GM21786 (cell line): ENCODE data around the gene RNASE12.
"Not testable (repeated sequence)": the region's sequence is repeated elsewhere in the genome, so short reads cannot be mapped to it uniquely, and the experiment has no call there.

Experiments used
- ATAC-seq: cut with Tn5 transposase; IDR thresholded peaks from one replicate; pipeline ENCODE4 v1.9.1; 2021; ENCODE audit not compliant: unreplicated experiment

RNASE12 gene

GRCh38 chr14:20591235-20591634, at the start of gene RNASE12:
Gene RNASE12, minus strand, starts transcription at chr14:20591376. Its CDS starts 653 bp downstream, at chr14:20590723.
- no peak for ATAC-seq

GRCh38 chr14:20632831-20633691, 41.9 kb upstream of the RNASE12 start:
- peak; percentile 69 for ATAC-seq

- peak; percentile 9 for ATAC-seq
Measured at GRCh38 chr14:20632448-20632830, 41.3 kb upstream of the RNASE12 start.

- no peak for ATAC-seq
Measured at GRCh38 chr14:20631880-20632389, 40.8 kb upstream of the RNASE12 start.

GRCh38 chr14:20631023-20631879, 40.1 kb upstream of the RNASE12 start:
- ATAC-seq: no peak

- ATAC-seq: no peak
Measured at GRCh38 chr14:20630340-20631022, 39.3 kb upstream of the RNASE12 start.

GRCh38 chr14:20628063-20628854, 37.1 kb upstream of the RNASE12 start:
- no peak for ATAC-seq

- no peak for ATAC-seq
Measured at GRCh38 chr14:20627346-20628027, 36.3 kb upstream of the RNASE12 start.

- no peak for ATAC-seq
Measured at GRCh38 chr14:20626274-20626673, 35.1 kb upstream of the RNASE12 start.

- no peak for ATAC-seq
Measured at GRCh38 chr14:20624495-20625070, 33.4 kb upstream of the RNASE12 start.

GRCh38 chr14:20623798-20624197, 32.6 kb upstream of the RNASE12 start:
- ATAC-seq: no peak

GRCh38 chr14:20622816-20623291, 31.7 kb upstream of the RNASE12 start:
- no peak for ATAC-seq

- no peak for ATAC-seq
Measured at GRCh38 chr14:20620798-20621478, 29.8 kb upstream of the RNASE12 start.

- not testable (repeated sequence) for ATAC-seq
Measured at GRCh38 chr14:20619688-20620087, 28.5 kb upstream of the RNASE12 start.

GRCh38 chr14:20618271-20618749, 27.1 kb upstream of the RNASE12 start:
- ATAC-seq: no peak

GRCh38 chr14:20617138-20618003, 26.2 kb upstream of the RNASE12 start:
- ATAC-seq: peak; percentile 38

- ATAC-seq: no peak
Measured at GRCh38 chr14:20615996-20616395, 24.8 kb upstream of the RNASE12 start.
